ENCODE data around the gene PGGT1B.

Gene PGGT1B

GRCh38 chr5:115291397-115291796, 28.7 kb upstream of the PGGT1B start:
- Histone ChIP-seq H3K4me3 (ENCODE audit: low read depth in 1 of 5, low read length in 5 of 5) (no peak overlapping the region), H3K9me3 (ENCODE audit: control insufficient read depth in 5 of 5, low read length in 5 of 5) (peaks cover 0 to 6% (median 0%) of the 10 kb centered on the region in 5 donors), H3K9ac (ENCODE audit: low read length in 5 of 5) (no peak overlapping the region), H3K27me3 (ENCODE audit: control insufficient read depth in 5 of 5, insufficient read depth in 4 of 5, low read length in 5 of 5) (no peaks in the 10 kb centered on the region), H3K36me3 (ENCODE audit: control insufficient read depth in 5 of 5, insufficient read depth in 5 of 5, low read length in 5 of 5) (no peaks in the 10 kb centered on the region), H3K27ac (ENCODE audit: low read depth, low read length) (no peak overlapping the region), H3K4me1 (ENCODE audit: control insufficient read depth in 5 of 5, insufficient read depth in 5 of 5, low read length in 5 of 5) (peaks cover 0 to 15% (median 11%) of the 10 kb centered on the region in 5 donors)

GRCh38 chr5:115289104-115289503, 26.4 kb upstream of the PGGT1B start:
- Histone ChIP-seq H3K27ac (ENCODE audit: low read depth, low read length) (no peak overlapping the region), H3K9me3 (ENCODE audit: control insufficient read depth in 5 of 5, low read length in 5 of 5) (peaks cover 0 to 6% (median 0%) of the 10 kb centered on the region in 5 donors), H3K9ac (ENCODE audit: low read length in 5 of 5) (no peak overlapping the region), H3K36me3 (ENCODE audit: control insufficient read depth in 5 of 5, insufficient read depth in 5 of 5, low read length in 5 of 5) (no peaks in the 10 kb centered on the region), H3K4me3 (ENCODE audit: low read depth in 1 of 5, low read length in 5 of 5) (no peak overlapping the region), H3K4me1 (ENCODE audit: control insufficient read depth in 5 of 5, insufficient read depth in 5 of 5, low read length in 5 of 5) (no peaks in the 10 kb centered on the region), H3K27me3 (ENCODE audit: control insufficient read depth in 5 of 5, insufficient read depth in 4 of 5, low read length in 5 of 5) (no peaks in the 10 kb centered on the region)

GRCh38 chr5:115284021-115284420, 21.3 kb upstream of the PGGT1B start:
- Histone ChIP-seq H3K4me1 (ENCODE audit: control insufficient read depth in 5 of 5, insufficient read depth in 5 of 5, low read length in 5 of 5) (no peaks in the 10 kb centered on the region), H3K27me3 (ENCODE audit: control insufficient read depth in 5 of 5, insufficient read depth in 4 of 5, low read length in 5 of 5) (no peaks in the 10 kb centered on the region), H3K36me3 (ENCODE audit: control insufficient read depth in 5 of 5, insufficient read depth in 5 of 5, low read length in 5 of 5) (no peaks in the 10 kb centered on the region), H3K9ac (ENCODE audit: low read length in 5 of 5) (no peak overlapping the region), H3K27ac (ENCODE audit: low read depth, low read length) (no peak overlapping the region), H3K4me3 (ENCODE audit: low read depth in 1 of 5, low read length in 5 of 5) (no peak overlapping the region), H3K9me3 (ENCODE audit: control insufficient read depth in 5 of 5, low read length in 5 of 5) (no peaks in the 10 kb centered on the region)

GRCh38 chr5:115282131-115282530, 19.5 kb upstream of the PGGT1B start:
- Histone ChIP-seq H3K27ac (ENCODE audit: low read depth, low read length) (no peak overlapping the region), H3K4me3 (ENCODE audit: low read depth in 1 of 5, low read length in 5 of 5) (no peak overlapping the region), H3K9ac (ENCODE audit: low read length in 5 of 5) (no peak overlapping the region), H3K36me3 (ENCODE audit: control insufficient read depth in 5 of 5, insufficient read depth in 5 of 5, low read length in 5 of 5) (peaks cover 0 to under 1% (median 0%) of the 10 kb centered on the region in 5 donors), H3K4me1 (ENCODE audit: control insufficient read depth in 5 of 5, insufficient read depth in 5 of 5, low read length in 5 of 5) (no peaks in the 10 kb centered on the region), H3K27me3 (ENCODE audit: control insufficient read depth in 5 of 5, insufficient read depth in 4 of 5, low read length in 5 of 5) (no peaks in the 10 kb centered on the region), H3K9me3 (ENCODE audit: control insufficient read depth in 5 of 5, low read length in 5 of 5) (no peaks in the 10 kb centered on the region)

GRCh38 chr5:115274584-115274983, 11.9 kb upstream of the PGGT1B start:
- no peaks in the 10 kb centered on the region for H3K9me3 ChIP-seq (ENCODE audit: control insufficient read depth in 5 of 5, low read length in 5 of 5)
- no peak overlapping the region for H3K4me3 ChIP-seq (ENCODE audit: low read depth in 1 of 5, low read length in 5 of 5)
- no peaks in the 10 kb centered on the region for H3K27me3 ChIP-seq (ENCODE audit: control insufficient read depth in 5 of 5, insufficient read depth in 4 of 5, low read length in 5 of 5)
- peaks cover 8 to 32% (median 15%) of the 10 kb centered on the region in 5 donors for H3K36me3 ChIP-seq (ENCODE audit: control insufficient read depth in 5 of 5, insufficient read depth in 5 of 5, low read length in 5 of 5)
- H3K9ac ChIP-seq (ENCODE audit: low read length in 5 of 5), result no peak overlapping the region
- no peaks in the 10 kb centered on the region for H3K4me1 ChIP-seq (ENCODE audit: control insufficient read depth in 5 of 5, insufficient read depth in 5 of 5, low read length in 5 of 5)
- H3K27ac ChIP-seq (ENCODE audit: low read depth, low read length), result no peak overlapping the region

GRCh38 chr5:115272297-115272958, 9.8 kb upstream of the PGGT1B start:
- H3K9me3 ChIP-seq (ENCODE audit: control insufficient read depth in 5 of 5, low read length in 5 of 5), result no peaks in the 10 kb centered on the region
- no peak overlapping the region for H3K9ac ChIP-seq (ENCODE audit: low read length in 5 of 5)
- H3K27ac ChIP-seq (ENCODE audit: low read depth, low read length), result no peak overlapping the region
- H3K4me3 ChIP-seq (ENCODE audit: low read depth in 1 of 5, low read length in 5 of 5), result no peak overlapping the region
- no peaks in the 10 kb centered on the region for H3K4me1 ChIP-seq (ENCODE audit: control insufficient read depth in 5 of 5, insufficient read depth in 5 of 5, low read length in 5 of 5)
- no peaks in the 10 kb centered on the region for H3K27me3 ChIP-seq (ENCODE audit: control insufficient read depth in 5 of 5, insufficient read depth in 4 of 5, low read length in 5 of 5)
- peaks cover 8 to 35% (median 15%) of the 10 kb centered on the region in 5 donors for H3K36me3 ChIP-seq (ENCODE audit: control insufficient read depth in 5 of 5, insufficient read depth in 5 of 5, low read length in 5 of 5)

GRCh38 chr5:115271295-115272050, 8.8 kb upstream of the PGGT1B start:
- Histone ChIP-seq H3K27me3 (ENCODE audit: control insufficient read depth in 5 of 5, insufficient read depth in 4 of 5, low read length in 5 of 5) (no peaks in the 10 kb centered on the region), H3K9ac (ENCODE audit: low read length in 5 of 5) (no peak overlapping the region), H3K36me3 (ENCODE audit: control insufficient read depth in 5 of 5, insufficient read depth in 5 of 5, low read length in 5 of 5) (peaks cover 8 to 30% (median 15%) of the 10 kb centered on the region in 5 donors), H3K4me3 (ENCODE audit: low read depth in 1 of 5, low read length in 5 of 5) (no peak overlapping the region), H3K27ac (ENCODE audit: low read depth, low read length) (no peak overlapping the region), H3K4me1 (ENCODE audit: control insufficient read depth in 5 of 5, insufficient read depth in 5 of 5, low read length in 5 of 5) (no peaks in the 10 kb centered on the region), H3K9me3 (ENCODE audit: control insufficient read depth in 5 of 5, low read length in 5 of 5) (no peaks in the 10 kb centered on the region)

- Histone ChIP-seq H3K9me3 (ENCODE audit: control insufficient read depth in 5 of 5, low read length in 5 of 5) (no peaks in the 10 kb centered on the region), H3K4me1 (ENCODE audit: control insufficient read depth in 5 of 5, insufficient read depth in 5 of 5, low read length in 5 of 5) (peaks cover 0 to 6% (median 6%) of the 10 kb centered on the region in 5 donors), H3K27me3 (ENCODE audit: control insufficient read depth in 5 of 5, insufficient read depth in 4 of 5, low read length in 5 of 5) (no peaks in the 10 kb centered on the region), H3K9ac (ENCODE audit: low read length in 5 of 5) (no peak overlapping the region), H3K36me3 (ENCODE audit: control insufficient read depth in 5 of 5, insufficient read depth in 5 of 5, low read length in 5 of 5) (peaks cover 2 to 15% (median 8%) of the 10 kb centered on the region in 5 donors), H3K4me3 (ENCODE audit: low read depth in 1 of 5, low read length in 5 of 5) (no peak overlapping the region), H3K27ac (ENCODE audit: low read depth, low read length) (no peak overlapping the region)
Observed at GRCh38 chr5:115267617-115268016, 4.9 kb upstream of the PGGT1B start.

- Histone ChIP-seq H3K36me3 (ENCODE audit: control insufficient read depth in 5 of 5, insufficient read depth in 5 of 5, low read length in 5 of 5) (peaks cover 0 to 9% (median 2%) of the 10 kb centered on the region in 5 donors), H3K27me3 (ENCODE audit: control insufficient read depth in 5 of 5, insufficient read depth in 4 of 5, low read length in 5 of 5) (no peaks in the 10 kb centered on the region), H3K9me3 (ENCODE audit: control insufficient read depth in 5 of 5, low read length in 5 of 5) (no peaks in the 10 kb centered on the region), H3K4me1 (ENCODE audit: control insufficient read depth in 5 of 5, insufficient read depth in 5 of 5, low read length in 5 of 5) (peaks cover 3 to 26% (median 20%) of the 10 kb centered on the region in 5 donors), H3K27ac (ENCODE audit: low read depth, low read length) (no peak overlapping the region), H3K4me3 (ENCODE audit: low read depth in 1 of 5, low read length in 5 of 5) (no peak overlapping the region), H3K9ac (ENCODE audit: low read length in 5 of 5) (no peak overlapping the region)
Observed at GRCh38 chr5:115265220-115265619, 2.5 kb upstream of the PGGT1B start.

GRCh38 chr5:115264786-115265185, 2.1 kb upstream of the PGGT1B start:
- no peak overlapping the region for H3K4me3 ChIP-seq (ENCODE audit: low read depth in 1 of 5, low read length in 5 of 5)
- H3K4me1 ChIP-seq (ENCODE audit: control insufficient read depth in 5 of 5, insufficient read depth in 5 of 5, low read length in 5 of 5), result peaks cover 3 to 29% (median 20%) of the 10 kb centered on the region in 5 donors
- no peak overlapping the region for H3K27ac ChIP-seq (ENCODE audit: low read depth, low read length)
- H3K9ac ChIP-seq (ENCODE audit: low read length in 5 of 5), result no peak overlapping the region
- H3K27me3 ChIP-seq (ENCODE audit: control insufficient read depth in 5 of 5, insufficient read depth in 4 of 5, low read length in 5 of 5), result no peaks in the 10 kb centered on the region
- H3K36me3 ChIP-seq (ENCODE audit: control insufficient read depth in 5 of 5, insufficient read depth in 5 of 5, low read length in 5 of 5), result peaks cover 0 to 9% (median 2%) of the 10 kb centered on the region in 5 donors
- no peaks in the 10 kb centered on the region for H3K9me3 ChIP-seq (ENCODE audit: control insufficient read depth in 5 of 5, low read length in 5 of 5)
